ENCODE measurements around the gene BAIAP2.

DNA sequence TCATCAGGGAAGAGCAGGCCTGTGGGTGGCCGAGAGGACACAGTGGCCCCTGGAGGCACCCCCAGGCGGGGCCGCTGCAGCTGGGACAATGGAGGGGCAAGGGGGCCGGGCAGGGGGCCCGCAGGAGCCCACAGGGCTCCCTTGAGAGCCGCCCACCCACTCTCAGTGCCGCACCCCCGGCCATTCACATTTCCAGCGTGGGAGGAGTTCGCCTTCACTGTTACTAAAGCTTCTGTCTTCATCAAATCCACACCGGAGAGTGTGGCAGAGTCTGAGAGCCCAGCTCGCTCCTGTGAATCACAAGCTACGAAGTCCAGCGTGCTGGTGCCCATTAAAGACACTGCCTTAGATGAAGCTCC is 109.5 kb downstream of the BAIAP2 start:
- TF ChIP-seq, protein P1, sequence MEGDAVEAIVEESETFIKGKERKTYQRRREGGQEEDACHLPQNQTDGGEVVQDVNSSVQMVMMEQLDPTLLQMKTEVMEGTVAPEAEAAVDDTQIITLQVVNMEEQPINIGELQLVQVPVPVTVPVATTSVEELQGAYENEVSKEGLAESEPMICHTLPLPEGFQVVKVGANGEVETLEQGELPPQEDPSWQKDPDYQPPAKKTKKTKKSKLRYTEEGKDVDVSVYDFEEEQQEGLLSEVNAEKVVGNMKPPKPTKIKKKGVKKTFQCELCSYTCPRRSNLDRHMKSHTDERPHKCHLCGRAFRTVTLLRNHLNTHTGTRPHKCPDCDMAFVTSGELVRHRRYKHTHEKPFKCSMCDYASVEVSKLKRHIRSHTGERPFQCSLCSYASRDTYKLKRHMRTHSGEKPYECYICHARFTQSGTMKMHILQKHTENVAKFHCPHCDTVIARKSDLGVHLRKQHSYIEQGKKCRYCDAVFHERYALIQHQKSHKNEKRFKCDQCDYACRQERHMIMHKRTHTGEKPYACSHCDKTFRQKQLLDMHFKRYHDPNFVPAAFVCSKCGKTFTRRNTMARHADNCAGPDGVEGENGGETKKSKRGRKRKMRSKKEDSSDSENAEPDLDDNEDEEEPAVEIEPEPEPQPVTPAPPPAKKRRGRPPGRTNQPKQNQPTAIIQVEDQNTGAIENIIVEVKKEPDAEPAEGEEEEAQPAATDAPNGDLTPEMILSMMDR (conservative IDR thresholded peaks at IDR 0.05 in 1 of 2, IDR thresholded peaks at IDR 0.05 in 1 of 2; ENCODE audit: extremely low read depth in 1 of 2, insufficient read depth in 1 of 2, low read depth in 1 of 2, low read length in 2 of 2) = no peak
- TF ChIP-seq EZH2 (IDR thresholded peaks at IDR 0.05; ENCODE audit: borderline replicate concordance, low read length) = no peak
